CD4-positive, alpha-beta memory T cell (primary cell): ENCODE data around the gene SCLT1. TPM values are rescaled to one million over a fixed set of nuclear protein-coding genes. Genes with fewer than 3 reads are reported as not detected.

Experiments used
- CTCF ChIA-PET: fragments of 350-600 bp; sonication (Branson Sonifier 250); formaldehyde crosslinking; loops from one replicate; lab custom pipeline; 2021; ENCODE audit warnings: inconsistent platforms; ENCODE audit not compliant: partially characterized antibody; lab: Charles Lee
- POLR2A ChIA-PET: fragments of 350-600 bp; sonication (Branson Sonifier 250); formaldehyde crosslinking; loops from one replicate; lab custom pipeline; 2021; ENCODE audit not compliant: partially characterized antibody; lab: Charles Lee
- DNase-seq, 5 donors: peaks; one replicate each; pipeline versions ENCODE4 v3.0.0 to v3.0.0-alpha.2; 2020 to 2022; ENCODE audit warnings: mixed read lengths in 1 of 5
- H3K27ac ChIP-seq: one replicate; pipeline ENCODE4 v1.7.0; 2013; ENCODE audit warnings: low read depth, low read length
- H3K27me3 ChIP-seq: 2 replicates; pipeline ENCODE4 v1.7.0; 2013; ENCODE audit warnings: mild to moderate bottlenecking, low read length, moderate library complexity; ENCODE audit not compliant: insufficient read depth
- H3K36me3 ChIP-seq: 2 replicates; pipeline ENCODE4 v1.7.0; 2013; ENCODE audit warnings: mild to moderate bottlenecking, low read length, moderate library complexity; ENCODE audit not compliant: insufficient read depth
- H3K4me1 ChIP-seq: 2 replicates; pipeline ENCODE4 v1.7.0; 2013; ENCODE audit warnings: mild to moderate bottlenecking, low read length, moderate library complexity; ENCODE audit not compliant: insufficient read depth
- H3K4me3 ChIP-seq, 2 donors: one replicate each; pipeline ENCODE4 v1.7.0; 2013; ENCODE audit warnings: low read length in 2 of 2, mild to moderate bottlenecking in 1 of 2
- H3K9me3 ChIP-seq, 2 donors: one replicate each; pipeline ENCODE4 v1.7.0; 2013; ENCODE audit warnings: low read length in 2 of 2, control low read depth in 1 of 2; ENCODE audit not compliant: control insufficient read depth in 1 of 2
- H3K27ac Mint-ChIP-seq, 7 donors: one replicate each; pipeline ENCODE4 v1.8.0; 2020 to 2021; ENCODE audit warnings: mixed read lengths in 7 of 7, mild to moderate bottlenecking in 6 of 7, inconsistent platforms in 3 of 7, moderate library complexity in 3 of 7
- H3K27me3 Mint-ChIP-seq, 2 donors: one replicate each; pipeline ENCODE4 v1.8.0; 2020 to 2021; ENCODE audit warnings: mixed read lengths in 2 of 2
- H3K36me3 Mint-ChIP-seq, 2 donors: one replicate each; pipeline ENCODE4 v1.8.0; 2020 to 2021; ENCODE audit warnings: mixed read lengths in 2 of 2, inconsistent platforms in 1 of 2, mild to moderate bottlenecking in 1 of 2
- H3K4me1 Mint-ChIP-seq, 4 donors: one replicate each; pipeline ENCODE4 v1.8.0; 2020 to 2021; ENCODE audit warnings: mixed read lengths in 4 of 4, mild to moderate bottlenecking in 1 of 4
- H3K4me3 Mint-ChIP-seq, 8 donors: one replicate each; pipeline ENCODE4 v1.8.0; 2020 to 2021; ENCODE audit warnings: mixed read lengths in 8 of 8, mild to moderate bottlenecking in 7 of 8, moderate library complexity in 6 of 8, inconsistent platforms in 3 of 8
- H3K9me3 Mint-ChIP-seq, 8 donors: one replicate each; pipeline ENCODE4 v1.8.0; 2020 to 2021; ENCODE audit warnings: mixed read lengths in 8 of 8, mild to moderate bottlenecking in 5 of 8, inconsistent platforms in 3 of 8, moderate library complexity in 1 of 8
- intact Hi-C: fragments of 100-400 bp; cut with micrococcal nuclease; formaldehyde crosslinking; loops from one replicate; pipeline ENCODE4 v1.15.1; 2023
- polyA plus RNA-seq, 2 donors: library from polyadenylated mRNA; unstranded; fragments of 300-500 nt; fragmentation: Illumina TruSeq; gene quantifications; one replicate each; pipeline ENCODE4 v1.2.3, GENCODE V29; 2021
- total RNA-seq, 2 experiments: library from RNA; stranded (reverse); gene quantifications; one replicate each; pipeline ENCODE4 v1.2.3, GENCODE V29; 2021

SCLT1 gene
- total and polyA plus RNA-seq, 4 experiments from 2014 or later, result 4.3 to 20.8 (median 12.0) TPM

GRCh38 chr4:128880662-128881061 lies 212.7 kb downstream of the SCLT1 start:
- peak overlapping the region in 1 of 7 donors; percentile 0 for H3K27ac Mint-ChIP-seq
- CTCF ChIA-PET, result no interaction called here
- H3K4me3 Mint-ChIP-seq, result no peak overlapping the region

DNA sequence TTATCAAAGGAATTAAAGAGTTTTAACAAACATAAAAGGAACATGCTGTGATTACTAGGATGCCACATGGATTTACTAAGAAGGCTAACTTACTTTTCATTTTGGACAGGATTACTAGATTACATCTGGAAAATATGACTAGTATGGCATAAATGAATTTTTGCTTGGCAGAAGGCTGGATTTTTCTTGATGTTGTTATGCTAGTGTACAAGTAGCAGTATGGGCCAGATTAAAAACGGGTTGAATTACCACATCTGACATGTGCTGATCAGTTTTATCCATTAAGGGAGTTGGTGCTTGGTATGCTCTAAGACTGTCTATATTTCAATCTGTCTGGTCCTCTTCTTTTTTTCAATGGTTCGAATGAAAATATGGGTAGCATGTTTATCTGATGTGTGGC lies 213.4 kb downstream of the SCLT1 start:
- no peaks in the 10 kb centered on the region for H3K4me1 ChIP-seq
- Mint-ChIP-seq H3K9me3 (no peaks in the 10 kb centered on the region), H3K27me3 (no peaks in the 10 kb centered on the region), H3K4me3 (no peak overlapping the region), H3K36me3 (peaks cover 11 to 16% of the 10 kb centered on the region in 2 donors), H3K27ac (peak overlapping the region in 1 of 7 donors; percentile 27), H3K4me1 (peaks cover 0 to 3% (median under 1%) of the 10 kb centered on the region in 4 donors)
- H3K9me3 ChIP-seq, result no peaks in the 10 kb centered on the region
- no peak overlapping the region for H3K4me3 ChIP-seq
- H3K36me3 ChIP-seq, result peaks cover 4% of the 10 kb centered on the region
- intact Hi-C loops, result no loop called here
- H3K27me3 ChIP-seq, result no peaks in the 10 kb centered on the region
- CTCF ChIA-PET, result interaction anchor here (2.5 kb wide), 1 partner anchor 17 kb away, joined by 18 read pairs; no protein-coding TSS in a partner anchor
- no peak for DNase-seq
- H3K27ac ChIP-seq, result no peak overlapping the region
- POLR2A ChIA-PET, result no interaction called here

More at GRCh38 chr4:128880662-128881061, 212.7 kb downstream of the SCLT1 start:
- no peak overlapping the region for H3K27ac ChIP-seq
- POLR2A ChIA-PET, result no interaction called here
- Mint-ChIP-seq H3K36me3 (peaks cover 11 to 12% of the 10 kb centered on the region in 2 donors), H3K4me1 (peaks cover 0 to 3% (median under 1%) of the 10 kb centered on the region in 4 donors), H3K9me3 (no peaks in the 10 kb centered on the region), H3K27me3 (no peaks in the 10 kb centered on the region)
- H3K36me3 ChIP-seq, result peaks cover 4% of the 10 kb centered on the region
- H3K27me3 ChIP-seq, result no peaks in the 10 kb centered on the region
- H3K4me1 ChIP-seq, result no peaks in the 10 kb centered on the region
- no peak for DNase-seq
- H3K9me3 ChIP-seq, result no peaks in the 10 kb centered on the region
- no peak overlapping the region for H3K4me3 ChIP-seq
- intact Hi-C loops, result no loop called here

- Mint-ChIP-seq H3K9me3 (no peaks in the 10 kb centered on the region), H3K36me3 (peaks cover 11 to 22% of the 10 kb centered on the region in 2 donors), H3K4me1 (peaks cover 0 to 1% (median under 1%) of the 10 kb centered on the region in 4 donors), H3K27me3 (no peaks in the 10 kb centered on the region), H3K27ac (peak overlapping the region in 2 of 7 donors; percentile 9 to 25), H3K4me3 (no peak overlapping the region)
- intact Hi-C loops, result no loop called here
- ChIA-PET CTCF (interaction anchor here (0.8 to 2.5 kb wide), 3 partner anchors 14 to 19 kb away, joined by 3 to 18 read pairs (median 7); no protein-coding TSS in a partner anchor), POLR2A (no interaction called here)
- no peak for DNase-seq
- Histone ChIP-seq H3K27ac (no peak overlapping the region), H3K36me3 (peaks cover 4% of the 10 kb centered on the region), H3K4me3 (no peak overlapping the region), H3K4me1 (no peaks in the 10 kb centered on the region), H3K9me3 (no peaks in the 10 kb centered on the region), H3K27me3 (no peaks in the 10 kb centered on the region)
Observed at GRCh38 chr4:128879283-128879682, 214.1 kb downstream of the SCLT1 start.

DNA sequence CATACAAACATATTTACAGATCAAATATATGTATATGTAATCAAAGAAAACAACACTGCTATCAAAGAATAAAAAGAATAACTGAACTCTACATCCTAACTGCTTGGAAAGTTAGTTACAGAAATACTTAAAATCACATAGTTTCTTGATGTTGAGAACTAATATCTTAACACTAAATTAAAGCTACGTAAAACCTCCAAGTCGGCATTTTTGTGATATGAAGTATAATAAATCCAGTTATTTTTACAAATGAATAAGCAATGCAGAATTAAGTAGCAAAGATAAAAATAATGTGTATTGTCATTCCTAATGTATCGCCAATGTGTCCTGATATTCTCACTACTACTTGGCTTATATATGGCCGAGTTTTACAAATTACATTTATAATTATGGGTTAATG lies 215.4 kb downstream of the SCLT1 start:
- Mint-ChIP-seq H3K4me1 (peaks cover 0 to 1% (median 0%) of the 10 kb centered on the region in 4 donors), H3K9me3 (no peaks in the 10 kb centered on the region), H3K27me3 (no peaks in the 10 kb centered on the region), H3K27ac (peak overlapping the region in 1 of 7 donors; percentile 67), H3K4me3 (no peak overlapping the region), H3K36me3 (peaks cover 18 to 27% of the 10 kb centered on the region in 2 donors)
- Histone ChIP-seq H3K36me3 (peaks cover 4% of the 10 kb centered on the region), H3K4me1 (no peaks in the 10 kb centered on the region), H3K27ac (no peak overlapping the region), H3K9me3 (no peaks in the 10 kb centered on the region), H3K27me3 (no peaks in the 10 kb centered on the region), H3K4me3 (no peak overlapping the region)
- ChIA-PET CTCF (interaction anchor here (1.4 to 2.5 kb wide), 2 partner anchors 12 to 15 kb away, joined by 7 to 18 read pairs; no protein-coding TSS in a partner anchor), POLR2A (no interaction called here)
- no peak for DNase-seq
- intact Hi-C loops, result no loop called here

DNA sequence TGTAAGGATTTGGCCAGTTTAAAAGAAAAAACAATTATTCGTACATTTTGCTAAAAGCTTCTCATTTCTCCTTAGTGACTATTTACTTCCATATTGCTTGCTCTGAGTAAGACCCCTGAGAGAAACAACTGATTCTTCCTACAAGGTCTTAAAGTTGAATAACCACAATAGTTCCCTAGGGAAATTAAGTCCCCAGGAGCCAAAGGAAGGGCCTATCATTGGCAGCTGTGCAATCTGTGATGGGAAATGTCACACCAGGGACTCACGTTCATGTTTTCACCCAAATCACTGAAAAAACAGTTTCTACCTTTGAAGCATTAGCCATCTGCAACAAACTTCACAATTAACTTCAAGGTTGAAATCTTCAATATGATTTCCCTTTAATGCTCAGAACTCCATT lies 217.1 kb downstream of the SCLT1 start:
- DNase-seq, result no peak
- intact Hi-C loops, result no loop called here
- ChIA-PET CTCF (no interaction called here), POLR2A (no interaction called here)
- peaks cover 30 to 38% of the 10 kb centered on the region in 2 donors for H3K36me3 Mint-ChIP-seq
- no peak overlapping the region for H3K4me3 Mint-ChIP-seq
- no peaks in the 10 kb centered on the region for H3K27me3 ChIP-seq
- no peak overlapping the region for H3K4me3 ChIP-seq
- no peaks in the 10 kb centered on the region for H3K27me3 Mint-ChIP-seq
- H3K4me1 ChIP-seq, result no peaks in the 10 kb centered on the region
- H3K36me3 ChIP-seq, result peaks cover 16% of the 10 kb centered on the region
- no peak overlapping the region for H3K27ac ChIP-seq
- H3K4me1 Mint-ChIP-seq, result peaks cover 0 to 1% (median 0%) of the 10 kb centered on the region in 4 donors
- H3K9me3 ChIP-seq, result no peaks in the 10 kb centered on the region
- H3K9me3 Mint-ChIP-seq, result no peaks in the 10 kb centered on the region
- H3K27ac Mint-ChIP-seq, result no peak overlapping the region

DNA sequence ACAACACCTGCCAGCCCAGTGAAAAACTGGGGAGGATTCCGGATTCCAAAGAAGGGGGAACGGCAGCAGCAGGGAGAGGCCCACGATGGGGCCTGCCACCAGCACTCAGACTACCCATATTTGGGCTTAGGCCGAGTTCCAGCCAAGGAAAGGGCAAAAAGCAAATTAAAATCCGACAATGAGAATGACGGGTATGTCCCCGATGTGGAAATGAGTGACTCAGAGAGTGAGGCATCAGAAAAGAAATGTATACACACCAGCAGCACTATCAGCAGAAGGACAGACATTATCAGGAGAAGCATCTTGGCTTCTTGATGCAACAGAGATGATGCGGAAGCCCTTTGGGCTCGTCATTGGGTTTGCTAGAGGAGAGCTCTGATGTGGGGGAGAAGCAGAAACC lies 221.4 kb downstream of the SCLT1 start:
- ChIA-PET CTCF (interaction anchor here (1.6 kb wide), 2 partner anchors 9 to 17 kb away, joined by 4 to 9 read pairs; no protein-coding TSS in a partner anchor), POLR2A (no interaction called here)
- Histone ChIP-seq H3K4me1 (no peaks in the 10 kb centered on the region), H3K36me3 (peaks cover 49% of the 10 kb centered on the region), H3K9me3 (no peaks in the 10 kb centered on the region), H3K27ac (no peak overlapping the region), H3K27me3 (no peaks in the 10 kb centered on the region), H3K4me3 (no peak overlapping the region)
- DNase-seq, result no peak
- H3K27ac Mint-ChIP-seq, result peak overlapping the region in 3 of 7 donors; percentile 39 to 80 (median 67)
- intact Hi-C loops, result no loop called here
- H3K4me3 Mint-ChIP-seq, result no peak overlapping the region
- H3K4me1 Mint-ChIP-seq, result peaks cover 3 to 10% (median 4%) of the 10 kb centered on the region in 4 donors
- H3K36me3 Mint-ChIP-seq, result peaks cover 61 to 77% of the 10 kb centered on the region in 2 donors
- H3K9me3 Mint-ChIP-seq, result no peaks in the 10 kb centered on the region
- H3K27me3 Mint-ChIP-seq, result no peaks in the 10 kb centered on the region

DNA sequence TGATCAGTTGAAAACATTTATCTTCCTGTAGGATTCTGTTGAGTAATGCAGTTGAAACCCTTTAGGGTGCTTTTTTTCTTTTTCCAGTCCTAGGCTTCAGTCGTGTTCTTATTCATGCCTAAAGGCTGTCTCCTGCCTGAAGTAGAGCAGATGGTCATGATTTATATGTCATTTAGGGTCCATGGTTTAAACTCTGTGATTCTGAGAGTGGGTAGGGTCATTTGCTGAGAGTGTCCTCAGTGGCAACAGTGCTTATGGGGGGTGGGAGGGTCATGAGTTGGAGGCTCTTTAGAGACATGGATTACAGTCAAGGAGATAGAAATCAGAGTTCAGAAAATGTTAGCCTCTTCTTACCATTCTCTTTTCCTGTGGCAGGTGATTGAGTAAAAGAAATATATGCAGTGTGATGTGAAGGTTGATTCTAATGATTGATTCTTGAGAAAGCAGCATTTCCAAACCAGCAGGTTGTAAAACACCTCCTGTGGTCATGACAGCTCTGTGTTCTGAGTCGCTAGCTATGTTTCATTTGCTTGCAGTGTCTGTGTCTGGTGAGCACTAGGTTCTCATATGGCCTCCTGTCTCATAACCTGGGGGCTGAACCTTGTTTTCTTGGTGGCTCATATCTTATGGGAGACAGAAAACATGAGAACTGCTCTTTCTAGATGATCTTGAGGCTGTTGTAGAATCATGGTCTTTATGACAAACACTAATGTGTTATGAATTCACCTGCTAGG lies 223.4 kb downstream of the SCLT1 start:
- peaks cover 3 to 10% (median 8%) of the 10 kb centered on the region in 4 donors for H3K4me1 Mint-ChIP-seq
- Histone ChIP-seq H3K4me1 (no peaks in the 10 kb centered on the region), H3K9me3 (no peaks in the 10 kb centered on the region), H3K4me3 (no peak overlapping the region), H3K27me3 (no peaks in the 10 kb centered on the region), H3K27ac (no peak overlapping the region), H3K36me3 (peaks cover 45% of the 10 kb centered on the region)
- CTCF ChIA-PET, result no interaction called here
- intact Hi-C loops, result no loop called here
- DNase-seq, result no peak
- POLR2A ChIA-PET, result no interaction called here
- no peaks in the 10 kb centered on the region for H3K9me3 Mint-ChIP-seq
- H3K4me3 Mint-ChIP-seq, result no peak overlapping the region
- peaks cover 75 to 84% of the 10 kb centered on the region in 2 donors for H3K36me3 Mint-ChIP-seq
- peak overlapping the region in 6 of 7 donors; percentile 31 to 66 (median 43) for H3K27ac Mint-ChIP-seq
- H3K27me3 Mint-ChIP-seq, result no peaks in the 10 kb centered on the region
